GM19239 (cell line): ENCODE measurements around the gene EMILIN1.

Experiments used
- DNase-seq: peaks from one replicate; pipeline ENCODE4 v3.0.0; 2011; ENCODE audit warnings: low spot score; ENCODE audit not compliant: insufficient read length
- FAIRE-seq: peaks from 2 replicates; lab custom pipeline; 2011; peaks lifted over from hg19 to GRCh38; lab: Jason Lieb, UNC

EMILIN1 gene

GRCh38 chr2:27078267-27079194 lies at the start of gene EMILIN1:
EMILIN1 (plus strand) TSS chr2:27078615; CDS start chr2:27079066, 451 bp downstream.
- no peak for FAIRE-seq

DNA sequence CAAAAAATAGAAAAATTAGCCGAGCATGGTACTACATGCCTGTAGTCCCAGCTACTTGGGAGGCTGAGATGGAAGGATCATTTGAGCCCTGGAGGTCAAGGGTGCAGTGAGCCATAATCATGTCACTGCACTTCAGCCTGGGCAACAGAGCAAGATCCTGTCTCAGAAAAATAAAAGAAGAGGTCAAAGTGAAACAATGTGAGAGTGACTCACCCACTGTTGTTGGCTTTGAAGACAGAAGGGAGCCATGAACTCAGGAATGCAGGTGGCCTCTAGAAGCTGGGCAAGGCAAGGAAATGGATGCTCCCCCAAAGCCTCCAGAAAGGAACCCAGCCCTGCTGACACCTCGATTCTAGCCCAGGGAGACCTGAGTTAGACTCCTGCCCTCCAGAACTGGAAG lies 49.4 kb upstream of the EMILIN1 start:
- DNase-seq (no peak), FAIRE-seq (no peak)

More at GRCh38 chr2:27078267-27079194, at the start of gene EMILIN1:
- no peak for DNase-seq

GRCh38 chr2:27032495-27033252 lies 45.7 kb upstream of the EMILIN1 start, which contains the start of gene TMEM214:
TMEM214 (plus strand) TSS chr2:27032965; CDS start chr2:27033016, 51 bp downstream.
- FAIRE-seq: peak; percentile 70
- DNase-seq: peak; percentile 98

DNA sequence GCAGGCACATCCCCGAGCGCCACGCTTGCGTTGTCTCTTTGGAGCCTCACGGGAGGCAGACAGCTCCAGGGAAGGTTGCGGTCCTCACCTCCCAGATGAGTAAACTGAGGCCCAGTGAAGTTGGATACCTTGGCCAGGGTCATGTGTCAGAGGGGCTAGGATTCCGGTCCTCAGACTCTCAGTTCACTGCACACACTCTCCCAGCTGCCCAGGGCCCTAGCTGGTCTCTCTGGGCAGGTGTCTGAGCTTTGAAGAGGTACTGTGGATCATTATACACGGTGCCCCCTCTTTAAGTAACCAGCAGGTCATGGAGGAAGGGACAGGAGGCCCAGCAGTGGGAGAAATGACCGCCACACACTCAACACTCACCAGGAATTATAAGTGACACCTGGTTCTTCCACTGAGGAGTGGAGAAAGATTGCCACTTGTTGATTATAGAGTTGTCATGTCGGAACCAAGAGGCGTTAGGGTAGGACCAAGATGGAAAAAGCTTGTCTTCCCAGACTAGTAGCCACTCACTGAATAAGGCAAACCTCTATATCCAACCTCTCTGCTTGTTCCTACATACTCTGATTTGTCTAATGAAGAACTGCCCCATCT lies 45.1 kb upstream of the EMILIN1 start:
- FAIRE-seq: no peak
- no peak for DNase-seq

DNA sequence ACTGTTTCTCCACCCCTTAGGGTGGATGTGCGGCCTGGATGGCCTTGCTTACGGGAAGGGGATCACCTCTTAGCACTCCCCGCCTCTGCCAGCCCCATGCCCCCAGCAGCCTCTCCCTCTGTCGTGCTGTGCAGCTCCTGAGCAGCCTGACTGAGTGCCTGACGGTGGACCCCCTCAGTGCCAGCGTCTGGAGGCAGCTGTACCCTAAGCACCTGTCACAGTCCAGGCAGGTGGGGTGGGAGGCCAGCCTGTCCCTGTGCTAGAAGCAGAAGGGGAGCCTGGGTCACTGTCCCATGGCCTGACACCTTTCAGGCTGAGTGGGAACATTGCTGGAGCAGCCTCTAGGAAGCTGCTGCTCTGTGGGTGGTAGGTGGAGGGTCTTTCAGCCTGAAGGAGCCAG lies 40.4 kb upstream of the EMILIN1 start:
- FAIRE-seq: no peak

DNA sequence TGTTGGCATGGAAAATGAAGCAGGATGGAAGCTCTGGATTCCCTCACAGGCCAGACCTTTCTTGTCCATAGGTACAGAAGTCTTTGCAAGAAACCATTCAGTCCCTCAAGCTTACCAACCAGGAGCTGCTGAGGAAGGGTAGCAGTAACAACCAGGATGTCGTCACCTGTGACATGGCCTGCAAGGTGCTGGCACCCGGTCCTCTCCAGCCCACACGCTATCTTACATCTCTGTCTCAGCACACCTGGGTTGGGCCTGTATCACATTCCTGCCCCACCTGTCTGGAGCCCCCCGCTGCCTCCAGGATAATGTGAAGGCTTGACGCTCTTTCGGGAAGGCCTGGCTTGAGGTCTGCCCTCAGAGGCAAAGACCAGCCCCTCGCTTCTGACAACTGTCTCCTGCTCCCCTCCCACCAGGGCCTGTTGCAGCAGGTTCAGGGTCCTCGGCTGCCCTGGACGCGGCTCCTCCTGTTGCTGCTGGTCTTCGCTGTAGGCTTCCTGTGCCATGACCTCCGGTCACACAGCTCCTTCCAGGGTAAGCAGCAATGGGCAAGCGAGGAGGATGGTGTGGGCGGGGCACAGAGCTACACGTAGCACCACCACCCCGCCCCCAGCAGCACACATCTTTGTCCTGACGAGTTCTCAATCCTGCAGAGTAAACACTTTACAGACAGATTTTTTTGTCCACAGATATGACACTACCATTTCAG lies 39.6 kb upstream of the EMILIN1 start:
- FAIRE-seq (no peak), DNase-seq (no peak)

More for the DNA sequence above, 40.4 kb upstream of the EMILIN1 start:
- DNase-seq: no peak

DNA sequence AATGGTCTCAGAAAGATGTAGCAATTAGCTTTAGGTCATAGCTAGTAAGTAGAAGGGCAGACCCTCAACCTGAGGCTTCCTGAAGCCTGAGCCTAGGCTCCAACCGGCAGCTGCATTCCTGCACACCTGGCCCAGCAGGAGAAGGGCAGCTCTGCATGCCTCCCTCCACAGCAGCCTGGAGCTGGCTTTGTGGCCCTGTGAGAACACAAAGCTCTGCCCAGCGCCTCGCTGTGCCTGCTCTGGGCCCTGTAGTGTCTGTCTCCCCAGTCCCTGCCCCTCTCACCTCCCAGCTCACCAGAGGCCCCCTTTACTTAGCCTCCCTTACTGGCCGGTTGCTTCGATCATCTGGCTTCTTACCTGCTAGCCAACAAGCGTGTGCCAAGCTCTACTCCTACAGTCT lies 39.0 kb upstream of the EMILIN1 start:
- no peak for FAIRE-seq
- no peak for DNase-seq

GRCh38 chr2:27039871-27040270 lies 38.5 kb upstream of the EMILIN1 start:
- FAIRE-seq (no peak), DNase-seq (no peak)

- no peak for DNase-seq
- FAIRE-seq: no peak
Observed at GRCh38 chr2:27040282-27040681, 38.1 kb upstream of the EMILIN1 start.

- FAIRE-seq (no peak), DNase-seq (no peak)
Observed at GRCh38 chr2:27041752-27042151, 36.7 kb upstream of the EMILIN1 start.

DNA sequence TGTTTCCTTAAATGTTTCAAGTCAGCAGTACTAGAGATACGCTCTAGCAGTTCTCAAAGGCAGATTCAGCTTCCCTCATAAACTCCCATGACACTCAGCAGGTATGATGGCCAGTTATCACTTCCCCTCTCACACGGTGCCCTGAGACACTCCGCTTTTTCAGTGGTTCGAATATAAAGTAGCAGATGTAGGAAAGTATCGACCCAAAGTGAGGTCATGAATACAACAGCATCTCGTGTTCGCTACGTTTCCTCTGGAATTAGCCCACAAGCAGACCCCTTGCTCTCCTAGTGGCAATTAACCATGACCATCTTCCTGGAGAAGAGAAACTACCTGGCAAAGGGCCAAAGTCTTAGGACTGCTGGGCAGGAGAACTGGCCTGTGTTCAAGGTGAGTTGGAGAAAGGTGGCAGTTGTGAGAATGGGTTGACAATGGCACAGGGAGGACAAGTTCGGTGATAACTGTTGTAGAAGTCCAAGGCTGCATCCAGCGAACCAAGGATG lies 36.2 kb upstream of the EMILIN1 start:
- no peak for DNase-seq
- FAIRE-seq: peak; percentile 86

- FAIRE-seq: no peak
Observed at GRCh38 chr2:27042985-27043634, 35.3 kb upstream of the EMILIN1 start.

GRCh38 chr2:27049422-27050280 lies 28.8 kb upstream of the EMILIN1 start:
- no peak for FAIRE-seq

More at GRCh38 chr2:27042985-27043634, 35.3 kb upstream of the EMILIN1 start:
- no peak for DNase-seq

DNA sequence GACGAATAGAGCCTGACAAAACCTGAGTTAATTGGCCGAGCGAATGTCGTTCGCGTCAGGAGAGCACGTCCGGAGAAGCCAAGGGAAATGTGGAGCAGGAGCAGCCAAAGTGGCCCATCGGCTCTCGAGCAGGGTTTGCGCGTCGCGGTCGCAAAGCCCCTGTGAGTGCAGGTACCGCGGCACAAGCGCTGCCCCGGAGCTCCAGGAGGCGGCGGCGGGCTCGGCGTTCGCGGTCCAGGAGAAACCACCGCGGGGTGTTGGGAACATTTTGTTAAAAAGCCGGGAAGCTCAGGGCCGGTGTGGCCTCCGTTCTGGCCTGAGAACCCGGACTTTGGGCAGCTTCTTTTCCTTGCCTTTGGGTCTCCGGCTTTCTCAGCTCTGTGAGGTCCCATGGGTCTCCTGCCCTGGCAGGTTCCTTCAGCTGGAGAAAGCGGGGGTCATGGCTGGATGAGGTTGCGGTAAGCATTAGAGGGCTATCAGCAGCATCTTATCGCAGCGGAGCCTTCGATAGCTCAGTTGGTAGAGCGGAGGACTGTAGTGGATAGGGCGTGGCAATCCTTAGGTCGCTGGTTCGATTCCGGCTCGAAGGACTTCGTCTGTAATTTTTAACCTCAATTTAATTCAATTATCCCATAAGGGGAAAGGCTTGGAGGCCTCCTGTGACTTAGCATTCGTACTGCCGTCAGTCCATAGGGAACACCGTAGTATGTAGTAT lies 28.0 kb upstream of the EMILIN1 start:
- FAIRE-seq (no peak), DNase-seq (peak; percentile 80)

More at GRCh38 chr2:27049422-27050280, 28.8 kb upstream of the EMILIN1 start:
- DNase-seq: peak; percentile 62

- peak; percentile 98 for DNase-seq
- peak; percentile 96 for FAIRE-seq
Observed at GRCh38 chr2:27050996-27051901, 27.2 kb upstream of the EMILIN1 start, which contains the start of gene AGBL5. AGBL5 (plus strand) TSS chr2:27051668; CDS start chr2:27052959, 1,291 bp downstream.

GRCh38 chr2:27051902-27052645 lies 26.3 kb upstream of the EMILIN1 start:
- DNase-seq (no peak), FAIRE-seq (no peak)
